Memory B cell (primary cell): ENCODE results near the gene PGR.
"Not testable (repeated sequence)": the region's sequence is repeated elsewhere in the genome, so short reads cannot be mapped to it uniquely, and the experiment has no call there.

Experiments
- ATAC-seq: fragments of 150-1000 bp; cut with Tn5 transposase; 2 replicates; pipeline ENCODE4 v1.10.0; 2021; ENCODE audit warnings: low read depth, mild to moderate bottlenecking, moderate library complexity
- DNase-seq, 2 donors: peaks; one replicate each; pipeline ENCODE4 v3.0.0; 2022; ENCODE audit warnings: low spot score in 2 of 2
- H3K27ac Mint-ChIP-seq: one replicate; pipeline ENCODE4 v1.8.0; 2022; ENCODE audit warnings: mild to moderate bottlenecking, moderate library complexity, mixed read lengths
- H3K27me3 Mint-ChIP-seq: one replicate; pipeline ENCODE4 v1.8.0; 2022; ENCODE audit warnings: mixed read lengths
- H3K36me3 Mint-ChIP-seq: one replicate; pipeline ENCODE4 v1.8.0; 2022; ENCODE audit warnings: mild to moderate bottlenecking, mixed read lengths
- H3K4me1 Mint-ChIP-seq: one replicate; pipeline ENCODE4 v1.8.0; 2022; ENCODE audit warnings: mixed read lengths
- H3K4me3 Mint-ChIP-seq: one replicate; pipeline ENCODE4 v1.8.0; 2022; ENCODE audit warnings: mild to moderate bottlenecking, moderate library complexity, mixed read lengths
- H3K9me3 Mint-ChIP-seq: one replicate; pipeline ENCODE4 v1.8.0; 2022; ENCODE audit warnings: mixed read lengths

PGR gene

DNA sequence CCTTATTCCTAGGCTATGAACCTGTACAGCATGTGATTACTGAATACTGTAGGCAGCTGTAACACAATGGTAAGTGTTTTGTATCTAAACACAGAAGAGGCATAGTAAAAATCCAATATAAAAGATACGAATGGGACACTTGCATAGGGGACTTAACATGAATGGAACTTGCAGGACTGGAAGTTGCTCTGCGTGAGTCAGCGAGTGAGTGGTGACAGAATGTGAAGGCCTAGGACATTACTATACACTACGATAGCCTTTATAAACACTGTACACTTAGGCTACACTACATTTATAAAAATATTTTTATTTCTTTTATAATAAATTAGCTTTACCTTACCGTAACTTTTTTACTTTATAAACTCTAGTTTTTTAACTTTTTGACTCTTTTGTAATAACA, 81.1 kb downstream of the PGR start:
- ATAC-seq (no peak), DNase-seq (no peak)
- H3K27me3 Mint-ChIP-seq, result peaks cover 9% of the 10 kb centered on the region
- H3K9me3 Mint-ChIP-seq, result peaks cover 1% of the 10 kb centered on the region
- no peak overlapping the region for H3K4me3 Mint-ChIP-seq
- peaks cover 10% of the 10 kb centered on the region for H3K4me1 Mint-ChIP-seq
- H3K27ac Mint-ChIP-seq, result no peak overlapping the region
- H3K36me3 Mint-ChIP-seq, result no peaks in the 10 kb centered on the region

DNA sequence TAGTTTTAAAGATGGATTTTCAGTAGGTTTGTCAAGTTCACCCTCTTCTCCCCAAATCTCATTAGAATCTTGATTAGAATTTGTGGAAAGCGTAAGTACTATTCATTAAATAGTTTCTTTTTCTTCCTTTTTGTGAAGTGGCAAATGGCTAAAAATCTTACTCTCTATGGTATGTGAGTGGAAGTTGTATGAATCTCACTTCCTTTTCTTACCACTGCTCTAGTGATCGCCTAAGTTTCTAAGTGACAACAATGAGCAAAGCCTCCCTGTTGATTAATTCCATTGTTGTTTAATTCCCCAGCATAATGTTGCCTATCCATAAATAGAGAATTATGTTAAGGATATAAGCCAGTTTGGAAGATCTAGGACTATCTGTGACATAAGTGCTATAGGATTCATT, 82.7 kb downstream of the PGR start:
- DNase-seq, result no peak
- peak overlapping the region; percentile 24 for H3K4me3 Mint-ChIP-seq
- H3K36me3 Mint-ChIP-seq, result no peaks in the 10 kb centered on the region
- ATAC-seq, result peak; percentile 66
- no peak overlapping the region for H3K27ac Mint-ChIP-seq
- H3K9me3 Mint-ChIP-seq, result peaks cover 1% of the 10 kb centered on the region
- H3K4me1 Mint-ChIP-seq, result peaks cover 10% of the 10 kb centered on the region
- peaks cover 6% of the 10 kb centered on the region for H3K27me3 Mint-ChIP-seq

DNA sequence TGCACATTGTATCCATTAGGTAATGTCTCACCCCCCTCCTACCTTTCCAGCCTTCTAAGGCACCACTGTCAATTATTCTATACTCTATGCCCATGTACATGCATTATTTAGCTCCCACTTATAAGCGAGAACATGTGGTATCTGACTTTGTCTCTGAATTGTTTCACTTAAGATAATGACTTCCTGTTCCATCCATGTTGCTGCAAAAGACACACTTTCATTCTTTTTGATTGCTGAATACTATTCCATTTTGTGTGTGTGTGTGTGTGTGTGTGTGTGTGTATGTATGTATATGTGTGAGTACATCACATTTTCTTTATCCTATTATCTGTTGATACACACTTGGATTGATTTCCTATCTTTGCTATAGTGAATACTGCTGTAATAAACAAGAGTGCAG, 84.2 kb downstream of the PGR start:
- Mint-ChIP-seq H3K9me3 (peaks cover 1% of the 10 kb centered on the region), H3K36me3 (no peaks in the 10 kb centered on the region), H3K27me3 (peaks cover 6% of the 10 kb centered on the region), H3K4me1 (peaks cover 10% of the 10 kb centered on the region), H3K27ac (no peak overlapping the region), H3K4me3 (no peak overlapping the region)
- no peak for DNase-seq
- no peak for ATAC-seq

DNA sequence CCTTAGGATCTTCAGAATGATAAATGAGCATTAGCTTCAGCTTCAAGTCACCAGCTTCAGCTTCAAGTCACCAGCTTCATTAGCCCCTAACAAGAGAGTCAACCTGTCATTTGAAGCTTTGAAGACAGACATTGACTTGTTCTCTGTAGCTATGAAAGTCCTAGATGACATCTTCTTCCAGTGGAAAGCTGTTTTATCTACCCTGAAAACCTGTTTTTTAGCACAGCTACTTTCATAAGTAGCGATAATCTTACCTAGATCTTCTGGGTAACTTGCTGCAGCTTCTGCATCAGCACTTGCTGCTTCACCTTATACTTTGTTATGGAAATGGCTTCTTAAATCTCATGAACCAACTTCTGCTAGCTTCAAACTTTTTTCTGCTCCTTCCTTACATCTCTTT, 85.7 kb downstream of the PGR start:
- no peak for DNase-seq
- no peak overlapping the region for H3K4me3 Mint-ChIP-seq
- peaks cover 1% of the 10 kb centered on the region for H3K9me3 Mint-ChIP-seq
- H3K27me3 Mint-ChIP-seq, result peaks cover 6% of the 10 kb centered on the region
- no peaks in the 10 kb centered on the region for H3K36me3 Mint-ChIP-seq
- peaks cover 10% of the 10 kb centered on the region for H3K4me1 Mint-ChIP-seq
- no peak for ATAC-seq
- H3K27ac Mint-ChIP-seq, result no peak overlapping the region

DNA sequence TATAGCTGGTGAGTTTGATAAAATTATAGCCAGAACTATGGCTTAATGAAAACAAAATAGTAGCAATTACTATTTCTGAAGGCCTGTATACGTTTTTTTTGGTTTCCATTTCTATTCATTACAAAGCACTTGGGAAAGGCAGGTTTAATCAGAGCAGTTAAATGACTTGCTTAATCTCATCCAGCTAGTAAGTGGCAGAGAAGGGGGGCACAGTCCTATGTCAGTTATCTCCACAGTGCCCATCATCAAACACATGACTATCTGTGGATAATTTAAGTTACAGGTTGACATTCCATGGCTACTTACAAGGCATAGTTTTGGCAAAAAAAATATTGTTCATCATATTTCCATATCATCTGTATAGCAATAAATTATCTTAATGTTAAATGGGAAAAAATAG, 93.7 kb downstream of the PGR start:
- peaks cover 2% of the 10 kb centered on the region for H3K9me3 Mint-ChIP-seq
- DNase-seq (no peak), ATAC-seq (no peak)
- H3K27me3 Mint-ChIP-seq, result peaks cover 1% of the 10 kb centered on the region
- no peak overlapping the region for H3K27ac Mint-ChIP-seq
- H3K4me3 Mint-ChIP-seq, result no peak overlapping the region
- H3K36me3 Mint-ChIP-seq, result peaks cover 2% of the 10 kb centered on the region
- H3K4me1 Mint-ChIP-seq, result peaks cover 5% of the 10 kb centered on the region

DNA sequence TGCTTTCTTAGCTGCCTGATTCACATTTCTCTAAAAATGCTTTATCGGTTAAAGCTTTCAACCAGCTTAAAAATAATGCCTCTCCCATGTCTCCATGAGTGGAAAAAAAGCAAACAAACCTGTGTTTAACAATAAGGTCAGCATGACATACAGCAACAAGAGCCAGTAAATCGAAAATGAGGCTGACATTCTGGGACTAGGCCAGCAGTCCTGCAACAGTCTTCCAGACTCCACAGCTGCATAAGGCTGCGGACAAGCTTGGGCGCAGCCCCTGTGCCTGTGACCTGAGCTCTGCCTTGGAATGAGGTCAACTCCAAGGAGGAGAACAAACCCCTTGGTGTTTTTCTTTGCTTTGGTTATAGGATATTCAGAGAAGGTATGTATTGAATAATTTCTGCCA, 95.5 kb downstream of the PGR start:
- peaks cover 2% of the 10 kb centered on the region for H3K9me3 Mint-ChIP-seq
- ATAC-seq, result no peak
- H3K36me3 Mint-ChIP-seq, result peaks cover 2% of the 10 kb centered on the region
- no peak for DNase-seq
- H3K4me1 Mint-ChIP-seq, result peaks cover 9% of the 10 kb centered on the region
- peaks cover 1% of the 10 kb centered on the region for H3K27me3 Mint-ChIP-seq
- H3K27ac Mint-ChIP-seq, result no peak overlapping the region
- no peak overlapping the region for H3K4me3 Mint-ChIP-seq

DNA sequence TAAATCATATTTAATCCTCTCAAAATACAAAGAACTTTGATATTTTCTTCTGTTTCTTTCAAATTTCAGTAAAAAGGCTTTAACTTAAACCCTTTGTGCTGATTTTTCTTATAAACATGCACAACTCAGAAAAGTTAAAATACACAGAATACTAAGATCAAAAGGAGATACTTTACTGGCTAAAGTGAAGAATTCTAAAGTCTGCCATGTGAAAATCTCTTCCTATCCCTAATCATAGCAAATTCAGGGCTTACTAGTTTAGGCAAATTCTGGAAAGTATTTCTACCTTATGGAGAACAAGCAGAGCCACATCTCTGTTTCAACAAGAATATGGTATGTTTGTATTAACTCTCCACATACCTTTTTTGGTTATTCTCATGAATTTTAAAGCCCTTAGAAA, 96.6 kb downstream of the PGR start:
- DNase-seq (no peak), ATAC-seq (no peak)
- Mint-ChIP-seq H3K36me3 (peaks cover 2% of the 10 kb centered on the region), H3K4me3 (no peak overlapping the region), H3K4me1 (peaks cover 9% of the 10 kb centered on the region), H3K27ac (no peak overlapping the region), H3K9me3 (peaks cover 2% of the 10 kb centered on the region), H3K27me3 (peaks cover 1% of the 10 kb centered on the region)

DNA sequence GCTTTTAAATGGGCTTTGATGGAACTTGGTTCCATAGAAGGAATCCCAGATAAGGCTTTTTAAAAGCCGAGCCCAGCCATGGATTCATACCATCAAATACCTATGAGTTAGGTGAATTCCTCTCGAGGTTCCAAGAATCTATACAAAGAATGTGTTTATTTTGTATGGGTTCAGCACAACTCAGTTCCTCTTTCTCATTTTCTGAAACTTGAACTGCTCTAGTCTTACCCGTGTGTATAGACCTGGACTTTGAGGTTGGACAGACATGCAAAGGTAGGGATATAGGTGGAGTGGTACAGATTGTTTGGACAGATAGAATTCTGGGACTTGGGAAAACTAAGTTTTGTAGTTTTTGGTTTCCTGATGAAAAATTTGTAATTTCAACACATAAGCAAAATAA, 97.9 kb downstream of the PGR start:
- H3K27ac Mint-ChIP-seq, result no peak overlapping the region
- ATAC-seq (no peak), DNase-seq (no peak)
- H3K4me1 Mint-ChIP-seq, result peaks cover 9% of the 10 kb centered on the region
- no peak overlapping the region for H3K4me3 Mint-ChIP-seq
- peaks cover 1% of the 10 kb centered on the region for H3K27me3 Mint-ChIP-seq
- peaks cover 2% of the 10 kb centered on the region for H3K9me3 Mint-ChIP-seq
- H3K36me3 Mint-ChIP-seq, result peaks cover 2% of the 10 kb centered on the region

DNA sequence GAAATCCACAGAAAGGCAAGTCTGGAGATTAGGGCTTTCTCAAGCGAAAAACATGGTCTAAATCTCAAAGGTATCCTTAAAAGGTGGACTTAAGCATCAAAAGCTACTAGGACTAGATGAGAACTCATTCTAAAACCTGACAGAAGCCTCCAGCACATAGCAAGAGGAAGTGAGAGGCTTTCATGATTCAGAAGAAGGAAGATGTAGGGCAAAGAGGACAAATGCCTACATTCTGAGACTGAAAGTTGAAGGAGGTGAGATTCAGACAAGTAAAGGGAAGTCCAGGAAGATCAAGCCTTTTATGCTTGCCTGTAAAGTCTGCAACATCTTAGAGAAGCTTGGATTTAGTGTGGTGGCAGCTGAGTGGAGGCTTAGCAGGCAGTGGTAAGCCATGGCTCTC, 98.9 kb downstream of the PGR start:
- H3K27ac Mint-ChIP-seq, result no peak overlapping the region
- H3K36me3 Mint-ChIP-seq, result peaks cover 2% of the 10 kb centered on the region
- H3K4me3 Mint-ChIP-seq, result no peak overlapping the region
- DNase-seq, result no peak
- peaks cover 2% of the 10 kb centered on the region for H3K9me3 Mint-ChIP-seq
- H3K27me3 Mint-ChIP-seq, result peaks cover 1% of the 10 kb centered on the region
- H3K4me1 Mint-ChIP-seq, result peaks cover 9% of the 10 kb centered on the region
- peak; percentile 64 for ATAC-seq

DNA sequence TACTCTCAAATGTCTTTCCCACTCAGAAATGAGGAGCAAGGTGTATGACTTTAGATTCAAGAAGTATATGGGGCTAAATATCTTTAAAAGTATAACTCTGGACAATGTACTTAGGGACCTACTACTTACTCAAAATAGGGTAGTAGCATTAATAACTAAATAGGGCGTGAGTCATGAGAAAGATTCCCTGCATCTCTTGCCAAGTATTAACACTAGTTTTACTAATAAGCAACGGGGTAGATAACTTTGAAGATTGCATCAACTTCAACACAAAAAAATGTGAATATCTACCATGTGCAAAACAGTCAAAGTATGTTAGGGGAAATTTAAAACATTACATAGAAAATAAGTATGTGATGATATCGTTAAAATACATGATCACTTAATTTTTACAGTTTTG, 99.6 kb downstream of the PGR start:
- H3K4me1 Mint-ChIP-seq, result peaks cover 9% of the 10 kb centered on the region
- H3K27ac Mint-ChIP-seq, result no peak overlapping the region
- DNase-seq (no peak), ATAC-seq (no peak)
- peaks cover 2% of the 10 kb centered on the region for H3K9me3 Mint-ChIP-seq
- H3K36me3 Mint-ChIP-seq, result peaks cover 2% of the 10 kb centered on the region
- no peak overlapping the region for H3K4me3 Mint-ChIP-seq
- peaks cover 1% of the 10 kb centered on the region for H3K27me3 Mint-ChIP-seq

DNA sequence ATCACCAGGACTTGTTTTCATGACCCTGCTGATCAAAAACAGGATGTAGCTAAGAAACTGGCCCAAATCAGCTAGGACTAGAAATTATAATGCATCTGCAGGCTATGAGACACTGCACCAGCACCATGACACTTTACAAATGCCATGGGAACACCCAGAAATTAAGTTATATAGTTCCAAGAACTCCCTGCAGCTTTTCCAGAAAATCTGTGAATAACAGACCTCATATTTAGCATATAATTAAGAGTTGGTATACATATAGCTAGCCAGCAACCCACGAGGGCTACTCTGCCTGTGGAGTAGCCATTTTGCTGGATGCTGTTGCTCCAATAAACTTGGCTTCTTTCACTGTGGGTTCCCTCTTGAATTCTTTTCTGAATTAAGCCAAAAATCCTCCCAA, 101.0 kb downstream of the PGR start:
- Mint-ChIP-seq H3K27ac (no peak overlapping the region), H3K4me1 (peaks cover 9% of the 10 kb centered on the region), H3K9me3 (peaks cover 2% of the 10 kb centered on the region), H3K4me3 (no peak overlapping the region), H3K27me3 (peaks cover 1% of the 10 kb centered on the region), H3K36me3 (peaks cover 2% of the 10 kb centered on the region)
- DNase-seq (no peak), ATAC-seq (no peak)

DNA sequence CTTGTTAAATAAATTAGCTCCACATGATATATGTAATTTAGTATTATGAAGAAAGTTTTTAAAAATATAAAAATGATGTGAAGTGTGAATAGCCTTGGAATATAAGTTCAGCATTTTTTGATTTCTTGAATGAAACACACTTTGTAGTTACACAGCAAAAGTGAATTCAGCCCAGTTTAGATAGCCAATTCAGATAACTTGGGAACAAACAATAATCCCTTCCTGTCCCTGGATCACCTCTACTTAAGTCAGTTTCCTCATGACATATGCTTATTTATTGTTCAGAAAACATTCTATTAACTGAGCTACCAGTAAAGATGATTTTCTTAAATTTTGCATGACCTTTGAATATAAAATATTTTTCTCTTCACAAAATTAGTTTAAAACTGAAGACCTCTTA, 107.4 kb downstream of the PGR start:
- DNase-seq (no peak), ATAC-seq (no peak)
- no peak overlapping the region for H3K27ac Mint-ChIP-seq
- H3K27me3 Mint-ChIP-seq, result no peaks in the 10 kb centered on the region
- no peaks in the 10 kb centered on the region for H3K36me3 Mint-ChIP-seq
- no peak overlapping the region for H3K4me3 Mint-ChIP-seq
- H3K4me1 Mint-ChIP-seq, result no peaks in the 10 kb centered on the region
- no peaks in the 10 kb centered on the region for H3K9me3 Mint-ChIP-seq

DNA sequence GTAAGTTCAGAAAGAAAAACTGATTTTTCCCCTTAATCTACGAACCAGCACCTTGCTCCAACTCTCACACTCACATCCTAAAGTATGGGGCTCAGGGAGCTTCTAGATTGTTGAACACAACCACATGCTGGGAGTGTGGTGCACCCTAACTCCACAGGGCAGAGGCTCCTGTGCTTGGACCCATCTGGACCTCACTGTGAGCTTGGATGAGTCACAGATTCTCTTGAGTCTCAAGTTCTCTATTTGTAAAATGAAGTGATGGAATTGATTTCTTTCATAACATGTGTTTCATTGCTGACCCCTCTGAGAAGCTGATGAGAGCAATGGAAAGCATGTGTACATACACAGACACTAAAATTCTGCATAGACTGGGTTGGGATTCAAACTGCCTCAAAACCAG, 109.7 kb downstream of the PGR start:
- ATAC-seq, result no peak
- H3K4me3 Mint-ChIP-seq, result no peak overlapping the region
- DNase-seq, result no peak
- H3K36me3 Mint-ChIP-seq, result no peaks in the 10 kb centered on the region
- H3K4me1 Mint-ChIP-seq, result no peaks in the 10 kb centered on the region
- no peaks in the 10 kb centered on the region for H3K27me3 Mint-ChIP-seq
- H3K27ac Mint-ChIP-seq, result no peak overlapping the region
- no peaks in the 10 kb centered on the region for H3K9me3 Mint-ChIP-seq

DNA sequence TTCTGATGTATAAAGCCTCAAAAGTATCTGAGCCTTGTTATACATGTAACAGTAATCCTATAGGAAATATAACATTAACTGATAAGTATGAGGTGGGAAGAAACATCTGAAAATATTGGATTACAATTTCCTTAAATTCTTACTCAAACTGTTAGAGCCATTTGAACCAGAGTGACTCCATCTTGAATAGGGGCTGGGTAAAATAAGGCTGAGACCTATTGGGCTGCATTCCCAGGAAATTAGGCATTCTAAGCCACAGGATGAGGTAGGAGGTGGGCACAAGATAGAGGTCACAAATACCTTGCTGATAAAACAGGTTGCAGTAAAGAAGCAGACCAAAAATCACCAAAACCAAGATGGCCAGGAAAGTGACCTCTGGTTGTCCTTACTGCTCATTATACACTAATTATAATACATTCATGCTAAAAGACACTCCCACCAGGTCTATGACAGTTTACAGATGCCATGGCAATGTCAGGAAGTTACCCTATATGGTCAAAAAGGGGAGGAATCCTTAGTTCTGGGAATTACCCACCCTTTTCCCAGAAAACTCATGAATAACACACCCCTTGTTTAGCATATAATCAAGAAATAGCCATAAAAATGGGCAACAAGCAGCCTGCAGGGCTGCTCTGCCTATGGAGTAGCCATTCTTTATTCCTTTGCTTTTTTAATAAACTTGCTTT, 114.9 kb downstream of the PGR start:
- H3K4me1 Mint-ChIP-seq, result peaks cover 6% of the 10 kb centered on the region
- H3K36me3 Mint-ChIP-seq, result peaks cover 1% of the 10 kb centered on the region
- ATAC-seq (no peak), DNase-seq (no peak)
- no peak overlapping the region for H3K4me3 Mint-ChIP-seq
- H3K9me3 Mint-ChIP-seq, result no peaks in the 10 kb centered on the region
- no peak overlapping the region for H3K27ac Mint-ChIP-seq
- H3K27me3 Mint-ChIP-seq, result no peaks in the 10 kb centered on the region

DNA sequence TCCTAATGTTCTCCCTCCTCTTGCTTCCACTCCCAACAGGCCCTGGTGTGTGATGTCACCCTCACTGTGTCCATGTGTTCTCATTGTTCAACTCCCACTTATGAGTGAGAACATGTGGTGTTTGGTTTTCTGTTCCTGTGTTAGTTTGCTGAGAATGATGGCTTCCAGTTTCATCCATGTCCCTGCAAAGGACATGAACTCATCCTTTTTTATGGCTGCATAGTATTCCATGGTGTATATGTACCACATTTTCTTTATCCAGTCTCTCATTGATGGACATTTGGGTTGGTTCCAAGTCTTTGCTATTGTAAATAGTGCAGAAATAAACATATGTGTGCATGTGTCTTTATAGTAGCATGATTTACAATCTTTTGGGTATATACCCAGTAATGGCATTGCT, 115.9 kb downstream of the PGR start:
- H3K9me3 Mint-ChIP-seq, ATAC-seq, H3K36me3 Mint-ChIP-seq, DNase-seq, H3K27ac Mint-ChIP-seq, H3K4me3 Mint-ChIP-seq, H3K27me3 Mint-ChIP-seq: not testable (repeated sequence)
- H3K4me1 Mint-ChIP-seq, result peaks cover 16% of the 10 kb centered on the region
